ENCODE results near the gene BNC1. TPM values are rescaled to one million over a fixed set of nuclear protein-coding genes. Genes with fewer than 3 reads are reported as not detected.

BNC1 gene
- total and polyA plus RNA-seq, 2 of the 4 experiments (the other 2 are of a cell fraction), result 0.38 to 0.54 TPM

GRCh38 chr15:83208367-83208661 lies 76.2 kb downstream of the BNC1 start:
- intact Hi-C loops (cut with micrococcal nuclease), result loop anchor here (1.0 to 10.0 kb wide), 3 partner anchors 197 to 636 kb away; partner anchors contain the start of gene C15orf40
- Histone ChIP-seq H2BK15ac (ENCODE audit: low read depth, low read length) (no peak overlapping the region), H4K91ac (ENCODE audit: insufficient read depth, low read depth, low read length) (no peak overlapping the region), H3K9ac (ENCODE audit: low read depth, low read length) (0 out of 2 replicates have a peak overlapping the region, but pooled peaks have one; percentile 21), H2AK5ac (ENCODE audit: low read depth, low read length) (no peak overlapping the region), H3K27ac (ENCODE audit: insufficient read depth, low read length) (peak overlapping the region; percentile 59; the same call in 1 of the 2 replicates), H3K27me3 (ENCODE audit: control insufficient read depth, insufficient read depth, low read length) (no peaks in the 10 kb centered on the region), H3K9me1 (ENCODE audit: insufficient read depth, low read length) (0 out of 2 replicates have a peak, but pooled peaks cover 3% of the 10 kb centered on the region), H3K4me3 (ENCODE audit: insufficient read depth, low read depth, low read length) (peak overlapping the region; percentile 97), H3K4me1 (ENCODE audit: control insufficient read depth, insufficient read depth, low read length) (peaks cover 8% of the 10 kb centered on the region), H2BK20ac (ENCODE audit: low read depth, low read length) (no peak overlapping the region), H3K18ac (ENCODE audit: low read depth, low read length) (peak overlapping the region; percentile 1; the same call in 1 of the 2 replicates), H3K4me2 (ENCODE audit: low read depth, low read length) (peak overlapping the region; percentile 79), H3K79me1 (ENCODE audit: low read depth in 1 of 2, low read length in 2 of 2) (peaks cover 0 to 19% of the 10 kb centered on the region in 2 experiments; a peak in 2 of 4 replicates), H4K5ac (ENCODE audit: low read depth, low read length) (peak overlapping the region; percentile 50), H4K20me1 (ENCODE audit: insufficient read depth, low read length) (peaks cover 4% of the 10 kb centered on the region; the same call in 1 of the 2 replicates), H3K23ac (ENCODE audit: low read depth, low read length) (0 out of 2 replicates have a peak overlapping the region, but pooled peaks have one; percentile 1), H3K14ac (replicated peaks; ENCODE audit: low read depth, low read length) (no peak overlapping the region), H4K8ac (ENCODE audit: low read depth in 2 of 2, low read length in 2 of 2) (peak overlapping the region; percentile 30 to 78; a peak in 3 of 4 replicates), H3K56ac (ENCODE audit: extremely low read depth, insufficient read depth, low read length) (no peak overlapping the region), H2AK9ac (replicated peaks; ENCODE audit: low read depth, low read length, poor library complexity) (peak overlapping the region; percentile 73), H2AFZ (replicated peaks; ENCODE audit: low read length, poor library complexity) (peak overlapping the region; percentile 92), H2BK5ac (ENCODE audit: low read depth, low read length, poor library complexity, severe bottlenecking) (no peak overlapping the region), H3K9me3 (ENCODE audit: control insufficient read depth, insufficient read depth, low read length) (no peaks in the 10 kb centered on the region), H3K36me3 (ENCODE audit: control insufficient read depth, insufficient read depth, low read length) (no peaks in the 10 kb centered on the region), H3K4ac (ENCODE audit: low read depth, low read length) (no peak overlapping the region; the same call in 1 of the 2 replicates), H2BK120ac (ENCODE audit: low read depth, low read length) (no peak overlapping the region)
- ATAC-seq (ENCODE audit: low read depth) (no peak), DNase-seq (no peak)
- ChIA-PET POLR2A (ENCODE audit: unreplicated experiment) (interaction anchor here (0.6 kb wide), 1 partner anchor 11 kb away, joined by 3 read pairs; no protein-coding TSS in a partner anchor), CTCF (interaction anchor here (0.9 kb wide), 1 partner anchor 197 kb away, joined by 3 read pairs; the partner anchor contains the start of gene C15orf40)
- TF ChIP-seq CHD1 (IDR thresholded peaks at IDR 0.05; ENCODE audit: low read depth, low read length) (no peak), SMC3 (IDR thresholded peaks at IDR 0.05; ENCODE audit: low read depth, low read length) (no peak)
- WGBS, 2 experiments (ENCODE audit: extremely low coverage in 2 of 2, insufficient read length in 1 of 2), result 0% methylated on average over 4 of the region's 11 CpGs; no CpG with 5 or more reads in 1 of the 2 experiments
- in situ Hi-C loops (cut with MboI; ENCODE audit: low sequenced_read_pairs), result no loop called here
- no TSS peak for BruUV-seq (replicated peaks)
- dilution Hi-C loops (cut with HindIII; ENCODE audit: low sequenced_read_pairs, unreplicated experiment), result no loop called here

All from IMR-90 (cell line).